ENCODE results near the gene BACH2. TPM values are rescaled to one million over a fixed set of nuclear protein-coding genes. Genes with fewer than 3 reads are reported as not detected.

Gene BACH2
- total and polyA plus RNA-seq, 7 experiments from 2014 or later = 24.8 to 193 (median 117) TPM

DNA sequence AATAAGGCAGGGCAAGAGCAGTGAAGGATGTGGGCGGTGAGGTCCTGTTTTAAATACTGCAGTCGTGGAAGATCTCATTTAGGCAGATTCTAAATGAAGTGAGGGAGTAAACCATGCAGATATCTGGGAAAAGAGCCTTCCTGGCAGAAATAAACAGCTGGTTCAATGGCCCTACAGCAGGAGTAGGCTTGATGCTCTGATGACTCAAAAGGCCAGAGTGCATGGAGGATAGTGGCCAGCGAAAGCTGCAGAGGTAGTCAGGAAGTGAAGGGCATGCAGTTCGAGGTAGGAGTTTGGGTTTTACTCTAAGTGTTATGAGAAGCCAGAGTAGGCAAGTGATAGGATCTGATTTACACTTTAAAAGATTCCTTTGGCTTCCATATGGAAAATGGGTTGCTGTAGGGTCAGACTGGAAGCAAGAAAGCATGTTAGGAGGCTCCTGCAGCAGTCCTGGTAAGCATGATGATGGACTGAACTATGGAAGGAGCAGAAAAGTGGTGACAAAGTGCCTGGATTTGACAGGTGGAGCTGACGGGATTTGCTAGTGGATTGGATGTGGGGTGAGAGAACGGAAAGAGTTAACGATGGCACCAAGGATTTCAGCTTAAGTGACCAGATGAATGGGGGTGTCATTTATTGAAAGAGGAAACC, 252.3 kb downstream of the BACH2 start:
- H3K9me3 Mint-ChIP-seq = peaks cover 0 to 1% (median 0%) of the 10 kb centered on the region in 11 donors
- Histone ChIP-seq H3K4me3 (ENCODE audit: low read length) (no peak overlapping the region), H3K9me3 (ENCODE audit: control insufficient read depth in 2 of 3, low read length in 3 of 3) (no peaks in the 10 kb centered on the region), H3K27ac (ENCODE audit: low read depth, low read length) (no peak overlapping the region), H3K27me3 (ENCODE audit: control insufficient read depth in 2 of 2, insufficient read depth in 2 of 2, low read length in 2 of 2) (no peaks in the 10 kb centered on the region), H3K36me3 (ENCODE audit: control insufficient read depth in 2 of 3, insufficient read depth in 3 of 3, low read length in 3 of 3) (peaks cover 0 to 20% (median 0%) of the 10 kb centered on the region in 3 experiments), H3K4me1 (ENCODE audit: control insufficient read depth in 2 of 2, insufficient read depth in 2 of 2, low read length in 2 of 2) (peaks cover 0 to 4% of the 10 kb centered on the region in 2 donors)
- ATAC-seq (no peak), DNase-seq (no peak)
- intact Hi-C loops (cut with micrococcal nuclease) = no loop called here
- peaks cover 16 to 42% (median 31%) of the 10 kb centered on the region in 7 donors for H3K4me1 Mint-ChIP-seq
- ChIA-PET POLR2A (interaction anchor here (0.9 kb wide), 1 partner anchor 219 kb away, joined by 3 read pairs; no protein-coding TSS in a partner anchor), CTCF (no interaction called here)
- peaks cover 0 to 38% (median 8%) of the 10 kb centered on the region in 5 donors for H3K36me3 Mint-ChIP-seq
- H3K27me3 Mint-ChIP-seq = no peaks in the 10 kb centered on the region
- H3K4me3 Mint-ChIP-seq = no peak overlapping the region
- H3K27ac Mint-ChIP-seq = no peak overlapping the region

GRCh38 chr6:90040931-90041330, 255.7 kb downstream of the BACH2 start:
- intact Hi-C loops (cut with micrococcal nuclease) = no loop called here
- peaks cover 0 to 20% (median 0%) of the 10 kb centered on the region in 3 experiments for H3K36me3 ChIP-seq (ENCODE audit: control insufficient read depth in 2 of 3, insufficient read depth in 3 of 3, low read length in 3 of 3)
- no peaks in the 10 kb centered on the region for H3K27me3 ChIP-seq (ENCODE audit: control insufficient read depth in 2 of 2, insufficient read depth in 2 of 2, low read length in 2 of 2)
- POLR2A ChIA-PET = no interaction called here
- peak overlapping the region in 6 of 9 donors; percentile 6 to 45 (median 30) for H3K27ac Mint-ChIP-seq
- no peak for ATAC-seq
- H3K4me3 Mint-ChIP-seq = peak overlapping the region in 1 of 10 donors; percentile 42
- no peaks in the 10 kb centered on the region for H3K9me3 ChIP-seq (ENCODE audit: control insufficient read depth in 2 of 3, low read length in 3 of 3)
- H3K27ac ChIP-seq (ENCODE audit: low read depth, low read length) = no peak overlapping the region
- H3K27me3 Mint-ChIP-seq = no peaks in the 10 kb centered on the region
- DNase-seq = no peak
- H3K4me1 Mint-ChIP-seq = peaks cover 20 to 49% (median 38%) of the 10 kb centered on the region in 7 donors
- H3K9me3 Mint-ChIP-seq = peaks cover 0 to 5% (median 0%) of the 10 kb centered on the region in 11 donors
- CTCF ChIA-PET = no interaction called here
- no peak overlapping the region for H3K4me3 ChIP-seq (ENCODE audit: low read length)
- H3K4me1 ChIP-seq (ENCODE audit: control insufficient read depth in 2 of 2, insufficient read depth in 2 of 2, low read length in 2 of 2) = peaks cover 0 to 17% of the 10 kb centered on the region in 2 donors
- peaks cover 0 to 46% (median 20%) of the 10 kb centered on the region in 5 donors for H3K36me3 Mint-ChIP-seq

DNA sequence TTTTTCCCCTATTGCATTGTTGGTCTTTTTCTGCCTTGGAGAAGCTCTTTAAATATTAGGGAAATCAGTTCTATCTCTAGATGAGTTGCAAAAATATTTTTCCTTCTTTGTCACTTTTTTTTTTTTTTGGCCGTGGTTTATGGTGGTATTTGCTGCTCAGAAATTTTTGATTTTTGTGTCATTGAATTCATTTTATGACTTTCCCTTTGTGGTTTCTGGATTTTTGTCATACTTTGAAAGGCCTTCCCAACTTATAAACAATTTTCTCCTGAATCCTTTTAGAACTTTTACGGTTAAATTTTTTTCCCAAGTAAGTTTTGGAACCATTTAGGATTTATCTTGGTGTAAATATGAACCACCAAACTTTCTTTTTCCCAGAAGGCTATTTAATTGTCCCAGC, 256.7 kb downstream of the BACH2 start:
- DNase-seq (no peak), ATAC-seq (no peak)
- Histone ChIP-seq H3K4me3 (ENCODE audit: low read length) (no peak overlapping the region), H3K27ac (ENCODE audit: low read depth, low read length) (no peak overlapping the region), H3K9me3 (ENCODE audit: control insufficient read depth in 2 of 3, low read length in 3 of 3) (no peaks in the 10 kb centered on the region), H3K4me1 (ENCODE audit: control insufficient read depth in 2 of 2, insufficient read depth in 2 of 2, low read length in 2 of 2) (peaks cover 2 to 15% of the 10 kb centered on the region in 2 donors), H3K27me3 (ENCODE audit: control insufficient read depth in 2 of 2, insufficient read depth in 2 of 2, low read length in 2 of 2) (no peaks in the 10 kb centered on the region), H3K36me3 (ENCODE audit: control insufficient read depth in 2 of 3, insufficient read depth in 3 of 3, low read length in 3 of 3) (peaks cover 0 to 20% (median 0%) of the 10 kb centered on the region in 3 experiments)
- intact Hi-C loops (cut with micrococcal nuclease) = no loop called here
- Mint-ChIP-seq H3K4me3 (no peak overlapping the region), H3K27ac (peak overlapping the region in 1 of 9 donors; percentile 16), H3K4me1 (peaks cover 26 to 56% (median 48%) of the 10 kb centered on the region in 7 donors), H3K27me3 (no peaks in the 10 kb centered on the region), H3K9me3 (peaks cover 0 to 5% (median 0%) of the 10 kb centered on the region in 11 donors), H3K36me3 (peaks cover 0 to 52% (median 20%) of the 10 kb centered on the region in 5 donors)
- CTCF ChIA-PET = interaction anchor here (0.6 kb wide), 2 partner anchors 22 to 178 kb away, joined by 3 to 4 read pairs; no protein-coding TSS in a partner anchor
- POLR2A ChIA-PET = interaction anchor here (0.7 kb wide), 1 partner anchor 365 kb away, joined by 3 read pairs; no protein-coding TSS in a partner anchor

DNA sequence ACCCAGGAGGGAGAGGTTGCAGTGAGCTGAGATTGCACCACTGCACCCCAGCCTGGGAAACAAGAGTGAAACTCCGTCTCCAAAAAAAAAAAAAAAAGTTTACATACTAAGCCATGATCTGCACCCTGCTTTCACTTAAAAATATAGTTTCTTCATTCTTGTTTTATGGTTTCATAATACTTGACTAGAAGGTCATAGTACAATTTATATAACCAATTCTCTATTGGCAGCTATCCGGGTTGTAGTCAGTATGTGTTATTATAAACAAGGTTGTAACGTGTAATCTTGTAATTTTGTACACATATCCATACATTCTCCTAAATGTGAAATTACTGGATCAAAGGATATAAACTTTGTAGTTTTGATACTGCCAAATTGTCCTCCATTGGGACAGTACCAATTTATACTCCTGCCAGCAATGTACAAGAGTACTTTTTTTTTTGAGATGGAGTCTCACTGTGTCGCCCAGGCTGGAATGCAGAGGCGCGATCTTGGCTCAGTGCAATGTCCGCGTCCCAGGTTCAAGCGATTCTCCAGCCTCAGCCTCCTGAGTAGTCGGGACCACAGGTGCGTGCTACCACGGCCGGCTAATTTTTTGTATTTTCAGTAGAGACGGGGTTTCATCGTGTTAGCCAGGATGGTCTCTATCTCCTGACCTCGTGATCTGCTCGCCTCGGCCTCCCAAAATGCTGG, 257.5 kb downstream of the BACH2 start:
- H3K4me3 ChIP-seq (ENCODE audit: low read length) = no peak overlapping the region
- H3K4me1 ChIP-seq (ENCODE audit: control insufficient read depth in 2 of 2, insufficient read depth in 2 of 2, low read length in 2 of 2) = peaks cover 7 to 15% of the 10 kb centered on the region in 2 donors
- H3K9me3 ChIP-seq (ENCODE audit: control insufficient read depth in 2 of 3, low read length in 3 of 3) = no peaks in the 10 kb centered on the region
- ChIA-PET CTCF (interaction anchor here (0.7 kb wide), 1 partner anchor 53 kb away, joined by 3 read pairs; no protein-coding TSS in a partner anchor), POLR2A (interaction anchor here (0.7 kb wide), 1 partner anchor 366 kb away, joined by 3 read pairs; no protein-coding TSS in a partner anchor)
- intact Hi-C loops (cut with micrococcal nuclease) = no loop called here
- ATAC-seq = no peak
- no peaks in the 10 kb centered on the region for H3K27me3 Mint-ChIP-seq
- H3K27ac ChIP-seq (ENCODE audit: low read depth, low read length) = no peak overlapping the region
- peaks cover 0 to 15% (median 0%) of the 10 kb centered on the region in 3 experiments for H3K36me3 ChIP-seq (ENCODE audit: control insufficient read depth in 2 of 3, insufficient read depth in 3 of 3, low read length in 3 of 3)
- DNase-seq = no peak
- peaks cover 0 to 55% (median 21%) of the 10 kb centered on the region in 5 donors for H3K36me3 Mint-ChIP-seq
- H3K27ac Mint-ChIP-seq = peak overlapping the region in 4 of 9 donors; percentile 26 to 80 (median 46)
- peaks cover 28 to 62% (median 55%) of the 10 kb centered on the region in 7 donors for H3K4me1 Mint-ChIP-seq
- H3K9me3 Mint-ChIP-seq = peaks cover 0 to 5% (median 0%) of the 10 kb centered on the region in 11 donors
- H3K27me3 ChIP-seq (ENCODE audit: control insufficient read depth in 2 of 2, insufficient read depth in 2 of 2, low read length in 2 of 2) = no peaks in the 10 kb centered on the region
- peak overlapping the region in 2 of 10 donors; percentile 6 to 11 for H3K4me3 Mint-ChIP-seq

GRCh38 chr6:90036963-90037362, 259.7 kb downstream of the BACH2 start:
- ChIA-PET POLR2A (no interaction called here), CTCF (interaction anchor here (0.6 kb wide), 1 partner anchor 23 kb away, joined by 4 read pairs; no protein-coding TSS in a partner anchor)
- no peak for ATAC-seq
- Mint-ChIP-seq H3K4me3 (peak overlapping the region in 4 of 10 donors; percentile 2 to 43 (median 19)), H3K27me3 (no peaks in the 10 kb centered on the region), H3K9me3 (peaks cover 0 to 9% (median 4%) of the 10 kb centered on the region in 11 donors), H3K4me1 (peaks cover 28 to 78% (median 70%) of the 10 kb centered on the region in 7 donors), H3K36me3 (peaks cover 0 to 68% (median 36%) of the 10 kb centered on the region in 5 donors), H3K27ac (peak overlapping the region in 6 of 9 donors; percentile 33 to 80 (median 74))
- DNase-seq = no peak
- no peaks in the 10 kb centered on the region for H3K27me3 ChIP-seq (ENCODE audit: control insufficient read depth in 2 of 2, insufficient read depth in 2 of 2, low read length in 2 of 2)
- no peak overlapping the region for H3K4me3 ChIP-seq (ENCODE audit: low read length)
- H3K9me3 ChIP-seq (ENCODE audit: control insufficient read depth in 2 of 3, low read length in 3 of 3) = no peaks in the 10 kb centered on the region
- H3K4me1 ChIP-seq (ENCODE audit: control insufficient read depth in 2 of 2, insufficient read depth in 2 of 2, low read length in 2 of 2) = peaks cover 7 to 15% of the 10 kb centered on the region in 2 donors
- intact Hi-C loops (cut with micrococcal nuclease) = loop anchor here in 1 of 2 donors (1.0 to 2.0 kb wide), 3 partner anchors 8 to 14 kb away; no protein-coding TSS in a partner anchor
- H3K27ac ChIP-seq (ENCODE audit: low read depth, low read length) = no peak overlapping the region
- H3K36me3 ChIP-seq (ENCODE audit: control insufficient read depth in 2 of 3, insufficient read depth in 3 of 3, low read length in 3 of 3) = no peaks in the 10 kb centered on the region

- POLR2A ChIA-PET = no interaction called here
Measured at GRCh38 chr6:90035047-90035723, 261.5 kb downstream of the BACH2 start.

More at GRCh38 chr6:90035047-90035723, 261.5 kb downstream of the BACH2 start:
- H3K4me1 Mint-ChIP-seq = peaks cover 30 to 87% (median 65%) of the 10 kb centered on the region in 7 donors
- Histone ChIP-seq H3K27me3 (ENCODE audit: control insufficient read depth in 2 of 2, insufficient read depth in 2 of 2, low read length in 2 of 2) (no peaks in the 10 kb centered on the region), H3K9me3 (ENCODE audit: control insufficient read depth in 2 of 3, low read length in 3 of 3) (no peaks in the 10 kb centered on the region), H3K36me3 (ENCODE audit: control insufficient read depth in 2 of 3, insufficient read depth in 3 of 3, low read length in 3 of 3) (no peaks in the 10 kb centered on the region), H3K4me3 (ENCODE audit: low read length) (no peak overlapping the region), H3K4me1 (ENCODE audit: control insufficient read depth in 2 of 2, insufficient read depth in 2 of 2, low read length in 2 of 2) (peaks cover 7 to 17% of the 10 kb centered on the region in 2 donors), H3K27ac (ENCODE audit: low read depth, low read length) (no peak overlapping the region)
- H3K27me3 Mint-ChIP-seq = no peaks in the 10 kb centered on the region
- H3K36me3 Mint-ChIP-seq = peaks cover 0 to 58% (median 35%) of the 10 kb centered on the region in 5 donors
- intact Hi-C loops (cut with micrococcal nuclease) = no loop called here
- H3K4me3 Mint-ChIP-seq = peak overlapping the region in 4 of 10 donors; percentile 5 to 55 (median 25)
- no peak for ATAC-seq
- DNase-seq = no peak
- CTCF ChIA-PET = interaction anchor here (0.6 to 0.7 kb wide), 2 partner anchors 243 to 263 kb away, joined by 3 read pairs; no protein-coding TSS in a partner anchor
- peaks cover 0 to 9% (median 4%) of the 10 kb centered on the region in 11 donors for H3K9me3 Mint-ChIP-seq
- H3K27ac Mint-ChIP-seq = peak overlapping the region in 8 of 9 donors; percentile 1 to 87 (median 68)

Measured in naive thymus-derived CD4-positive, alpha-beta T cell (primary cell).